Measurements from ENCODE around the gene ELOVL5.
"Not testable (repeated sequence)": the region's sequence is repeated elsewhere in the genome, so short reads cannot be mapped to it uniquely, and the experiment has no call there.

ELOVL5 gene, protein sequence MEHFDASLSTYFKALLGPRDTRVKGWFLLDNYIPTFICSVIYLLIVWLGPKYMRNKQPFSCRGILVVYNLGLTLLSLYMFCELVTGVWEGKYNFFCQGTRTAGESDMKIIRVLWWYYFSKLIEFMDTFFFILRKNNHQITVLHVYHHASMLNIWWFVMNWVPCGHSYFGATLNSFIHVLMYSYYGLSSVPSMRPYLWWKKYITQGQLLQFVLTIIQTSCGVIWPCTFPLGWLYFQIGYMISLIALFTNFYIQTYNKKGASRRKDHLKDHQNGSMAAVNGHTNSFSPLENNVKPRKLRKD
- total RNA-seq, result 152 to 192 reads per million in 2 donors

DNA sequence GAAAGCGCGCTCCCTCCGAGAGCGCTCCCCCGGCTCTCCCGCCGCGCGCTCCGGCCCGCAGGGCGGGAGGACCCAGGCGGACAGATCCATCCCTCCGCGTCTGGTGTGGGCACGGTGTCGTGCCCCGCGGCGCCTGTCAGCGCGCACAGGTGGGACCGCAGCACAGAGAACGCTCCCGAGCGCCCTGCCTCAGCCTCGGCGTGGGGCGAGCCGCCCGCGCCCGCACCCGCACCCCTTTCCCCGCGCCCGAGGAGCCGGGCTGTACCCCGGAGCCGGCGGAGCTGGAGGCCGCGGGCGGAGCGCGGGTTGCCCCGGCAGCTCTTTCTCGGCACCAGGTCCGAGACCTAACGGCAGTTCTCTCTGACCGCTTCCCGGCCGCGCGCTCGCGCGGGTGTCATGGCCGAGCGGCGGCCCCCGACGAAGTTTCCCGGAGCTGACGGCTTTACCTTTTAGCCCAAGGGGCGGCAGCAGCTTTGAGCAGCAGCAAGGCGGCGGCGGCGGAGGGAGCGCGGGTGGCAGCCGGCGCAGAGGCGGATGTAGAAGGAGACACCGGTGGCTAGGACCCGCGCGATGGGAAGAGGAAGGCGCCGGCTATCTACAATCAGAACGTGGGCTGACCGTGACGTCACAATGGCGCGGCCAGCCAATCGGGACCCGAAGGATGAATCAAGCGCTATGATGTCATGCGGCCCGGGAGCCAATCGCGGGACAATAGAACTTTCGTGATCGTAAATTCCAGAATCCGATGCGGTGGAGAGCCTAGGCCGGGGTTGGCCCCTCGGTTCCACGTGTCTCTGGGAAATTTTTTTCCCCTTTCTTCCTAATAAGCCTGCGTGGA is at the start of gene ELOVL5:
Gene ELOVL5, minus strand, starts transcription at position 580 of the 838 bp plus-strand sequence. CDS start 53,251 bp downstream, outside the sequence.
- peak; percentile 92 to 98 (median 95) for DNase-seq

DNA sequence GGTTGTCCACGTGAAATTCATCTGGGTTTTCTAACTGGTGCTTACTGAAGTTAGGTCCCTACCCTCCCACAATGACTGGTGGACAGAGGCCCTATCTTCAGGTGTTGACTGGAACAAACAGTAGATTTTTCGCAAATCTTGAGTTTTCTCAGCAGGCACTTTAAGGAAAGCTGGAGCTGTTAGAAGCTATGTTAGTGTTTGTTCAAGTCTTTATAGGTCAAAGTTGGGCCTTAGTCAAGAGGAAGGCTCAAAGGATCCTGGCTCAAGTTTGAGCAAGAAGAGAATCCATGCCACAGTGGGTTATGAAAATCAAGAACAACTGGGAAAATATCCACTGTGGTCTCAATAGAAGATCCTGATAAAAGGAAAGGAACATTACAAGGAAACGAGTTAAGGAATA is 48.5 kb upstream of the ELOVL5 start:
- no peak for DNase-seq

DNA sequence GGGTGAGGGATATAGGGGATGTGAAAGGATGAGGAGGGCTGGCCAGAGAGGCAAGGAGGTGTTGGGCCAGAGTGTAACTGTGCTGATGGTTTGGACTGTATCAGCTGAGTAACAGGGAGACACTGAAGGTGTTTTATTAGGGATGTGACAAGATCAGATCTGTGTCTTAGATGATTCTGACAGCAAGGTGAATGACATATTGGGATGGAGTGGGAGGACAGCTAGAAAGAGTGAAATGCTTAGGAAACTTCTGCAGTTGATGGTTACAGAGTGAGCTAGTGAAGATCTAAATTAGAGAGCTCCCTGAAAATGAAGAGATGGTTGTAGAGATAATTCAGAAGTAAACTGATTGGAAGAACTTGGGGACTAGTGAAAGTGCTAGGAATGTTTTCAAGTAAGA is 47.2 kb upstream of the ELOVL5 start:
- no peak for DNase-seq

DNA sequence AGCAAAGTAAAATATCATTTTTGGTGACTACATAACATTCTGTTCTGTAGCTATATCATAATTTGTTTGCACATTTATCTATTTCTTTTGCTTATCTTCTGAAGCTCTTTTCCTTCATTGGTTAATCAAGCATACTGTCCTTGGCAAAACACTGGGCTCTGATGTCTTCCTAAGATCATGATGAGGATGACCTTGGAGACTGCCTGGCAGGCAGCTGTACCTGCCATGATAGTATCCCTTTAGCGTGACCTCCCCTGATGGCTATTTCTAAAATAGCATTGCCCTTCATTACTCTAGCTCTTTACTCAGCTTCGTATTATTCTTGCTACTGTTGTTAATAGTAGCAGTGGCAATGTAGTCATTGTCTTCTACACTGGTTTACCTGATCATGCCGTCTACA is 46.0 kb upstream of the ELOVL5 start:
- no peak for DNase-seq

DNA sequence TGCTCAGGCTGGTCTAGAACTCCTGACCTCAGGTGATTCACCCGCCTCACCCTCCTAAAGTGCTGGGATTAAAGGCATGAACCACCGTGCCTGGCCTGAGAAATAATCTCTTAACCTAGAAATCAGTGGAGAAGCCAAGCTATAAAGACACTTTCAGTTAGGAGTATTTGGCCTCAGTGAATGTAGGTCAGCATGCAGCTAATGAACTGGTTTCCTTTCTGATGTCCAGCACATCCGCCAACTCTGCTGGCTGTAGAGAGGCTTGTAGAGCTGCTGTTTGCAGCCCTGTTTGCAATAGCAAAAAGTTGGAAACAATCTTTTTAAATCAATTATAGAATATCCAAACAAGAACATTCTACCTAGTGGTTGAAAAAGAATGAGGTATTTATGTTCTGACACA is 42.4 kb upstream of the ELOVL5 start:
- no peak for DNase-seq

DNA sequence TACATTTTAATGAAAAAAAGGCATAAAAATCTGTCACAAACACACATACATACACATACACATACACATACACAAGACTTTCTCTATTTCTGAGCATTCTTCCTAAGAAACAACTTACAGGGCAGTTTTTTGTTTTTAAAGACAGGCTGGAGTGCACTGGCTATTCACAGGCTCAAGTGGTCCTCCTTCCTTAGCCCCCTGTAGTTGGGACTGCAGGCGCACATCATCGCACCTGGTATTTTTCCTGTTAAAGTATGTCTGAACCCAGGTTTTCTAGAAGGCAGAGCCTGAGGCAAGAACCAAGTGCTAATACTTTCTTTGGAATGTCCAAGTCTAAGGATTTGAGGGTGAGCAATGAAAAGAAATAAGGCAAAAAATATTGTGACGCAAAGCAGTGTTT is 41.3 kb upstream of the ELOVL5 start:
- no peak for DNase-seq

DNA sequence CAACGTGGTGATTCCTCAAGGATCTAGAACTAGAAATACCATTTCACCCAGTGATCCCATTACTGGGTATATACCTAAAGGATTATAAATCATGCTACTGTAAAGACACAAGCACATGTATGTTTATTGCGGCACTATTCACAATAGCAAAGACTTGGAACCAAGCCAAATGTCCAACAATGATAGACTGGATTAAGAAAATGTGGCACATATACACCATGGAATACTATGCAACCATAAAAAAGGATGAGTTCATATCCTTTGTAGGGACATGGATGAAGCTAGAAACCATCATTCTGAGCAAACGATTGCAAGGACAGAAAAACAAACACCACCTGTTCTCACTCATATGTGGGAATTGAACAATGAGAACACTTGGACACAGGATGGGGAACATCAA is 39.9 kb upstream of the ELOVL5 start:
- not testable (repeated sequence) for DNase-seq

DNA sequence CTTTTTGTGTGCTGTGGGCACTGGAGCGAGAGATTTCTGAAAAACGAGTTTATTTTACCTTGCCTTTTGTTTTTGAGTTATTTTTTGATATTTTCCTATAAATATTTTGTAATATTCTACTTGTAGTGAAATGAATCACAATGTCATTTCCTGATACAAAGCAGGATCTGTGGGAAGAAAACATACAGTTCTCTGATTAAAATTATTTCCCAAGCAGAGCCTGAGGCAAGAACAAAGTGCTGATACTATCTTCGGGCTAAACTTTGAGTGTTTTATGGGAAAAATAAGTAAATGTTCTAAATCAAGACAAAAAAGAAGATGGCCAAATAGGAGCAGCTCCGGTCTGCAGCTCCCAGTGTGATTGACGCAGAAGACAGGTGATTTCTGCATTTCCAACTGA is 33.7 kb upstream of the ELOVL5 start:
- no peak for DNase-seq

DNA sequence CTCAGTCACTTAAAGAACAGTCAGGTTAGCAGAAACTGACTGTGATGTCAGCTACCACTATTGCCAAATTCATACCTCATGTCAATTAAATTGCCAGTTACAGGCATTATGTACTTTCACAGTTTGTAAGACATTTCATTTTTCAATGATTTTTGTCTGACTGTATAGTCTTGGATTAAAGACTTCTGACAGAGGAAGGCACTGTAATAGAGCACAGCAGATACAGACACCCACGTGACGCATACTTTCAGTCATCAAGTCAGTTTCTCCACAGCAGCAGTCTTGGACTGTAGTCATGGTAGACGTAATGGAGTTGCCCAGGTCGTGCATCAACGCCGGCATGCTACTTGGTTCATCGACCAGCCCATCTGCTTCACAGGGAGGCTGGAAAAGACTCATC is 29.5 kb upstream of the ELOVL5 start:
- DNase-seq, result no peak

DNA sequence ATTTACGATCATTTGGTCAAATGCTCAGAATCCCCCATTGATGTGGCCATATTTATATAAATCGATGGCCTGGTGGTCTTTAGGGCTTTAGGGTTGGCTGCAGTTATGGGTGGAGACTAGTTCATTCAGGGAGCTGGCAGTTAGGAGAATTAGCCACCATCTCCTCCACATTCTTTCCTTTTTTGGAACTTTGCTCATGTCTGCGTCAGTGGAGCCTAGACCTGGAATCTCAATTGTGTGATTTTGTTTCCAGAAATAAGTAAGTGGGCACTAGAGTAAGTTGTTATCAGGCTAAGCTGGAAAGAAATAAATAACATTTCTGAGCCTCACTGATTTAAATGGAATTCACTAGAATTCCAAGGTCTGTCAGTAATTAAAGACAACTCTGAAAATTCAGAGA is 29.0 kb upstream of the ELOVL5 start:
- DNase-seq, result no peak

DNA sequence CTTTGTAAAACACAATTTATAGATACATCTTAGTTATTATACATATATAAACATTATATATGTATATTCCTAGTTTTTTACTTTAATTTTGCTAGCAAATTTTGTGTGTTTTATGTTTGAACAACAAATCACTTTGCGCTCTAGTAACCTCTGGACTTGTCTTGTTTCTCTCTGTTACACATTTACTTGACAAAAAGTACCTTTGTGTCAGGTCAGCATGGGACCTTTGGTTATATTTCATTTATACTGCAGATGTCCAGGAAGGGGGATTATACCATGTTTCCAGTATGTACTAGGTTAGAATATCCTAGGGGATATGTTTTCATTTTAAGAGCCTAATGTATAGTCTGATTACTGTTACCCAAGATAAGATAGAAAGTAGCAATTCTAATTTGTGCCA is 28.5 kb upstream of the ELOVL5 start:
- DNase-seq, result no peak

DNA sequence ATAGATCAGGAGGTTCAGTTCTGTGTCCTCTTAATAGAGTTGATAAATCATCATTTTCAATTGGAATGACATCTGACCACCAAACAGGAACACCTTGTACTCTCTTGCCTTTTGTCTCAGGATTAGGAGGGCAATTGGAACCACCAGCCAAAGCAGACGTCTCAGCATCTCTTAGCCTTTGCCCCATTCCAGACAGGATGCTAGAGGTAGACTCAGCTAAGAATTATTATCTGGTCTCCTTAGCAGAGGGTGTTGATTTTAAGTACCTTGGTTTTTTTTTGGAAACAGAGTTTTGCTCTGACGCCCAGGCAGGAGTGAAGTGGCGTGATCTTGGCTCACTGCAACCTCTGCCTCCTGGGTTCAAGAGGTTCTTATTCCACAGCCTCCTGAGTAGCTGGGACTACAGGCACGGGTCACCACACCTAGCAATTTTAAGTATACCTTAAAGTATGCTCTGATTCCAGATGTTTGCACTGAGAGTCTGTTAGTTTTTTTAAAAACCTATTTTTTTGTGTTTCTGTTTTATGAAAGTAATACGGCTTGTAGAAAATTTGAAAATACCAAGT is 28.0 kb upstream of the ELOVL5 start:
- no peak for DNase-seq

DNA sequence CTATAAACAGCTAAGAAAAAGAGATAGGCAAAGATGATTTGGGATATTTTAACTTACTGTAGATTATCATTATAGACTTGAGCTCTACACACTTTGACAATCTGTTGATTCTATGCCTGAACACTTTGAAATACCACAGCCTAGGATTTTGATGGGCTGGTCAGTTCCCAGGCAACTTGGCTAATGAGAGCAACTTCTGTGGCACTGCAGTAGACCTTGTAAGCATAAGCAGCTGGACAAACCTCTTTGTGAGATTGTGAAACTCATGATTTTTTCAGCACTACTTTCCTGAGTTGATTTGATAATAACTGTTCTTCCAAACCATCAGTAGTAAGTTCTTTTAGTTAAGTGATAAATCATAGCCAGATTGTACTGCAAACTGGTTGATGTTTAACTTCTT is 27.1 kb upstream of the ELOVL5 start:
- DNase-seq, result no peak

DNA sequence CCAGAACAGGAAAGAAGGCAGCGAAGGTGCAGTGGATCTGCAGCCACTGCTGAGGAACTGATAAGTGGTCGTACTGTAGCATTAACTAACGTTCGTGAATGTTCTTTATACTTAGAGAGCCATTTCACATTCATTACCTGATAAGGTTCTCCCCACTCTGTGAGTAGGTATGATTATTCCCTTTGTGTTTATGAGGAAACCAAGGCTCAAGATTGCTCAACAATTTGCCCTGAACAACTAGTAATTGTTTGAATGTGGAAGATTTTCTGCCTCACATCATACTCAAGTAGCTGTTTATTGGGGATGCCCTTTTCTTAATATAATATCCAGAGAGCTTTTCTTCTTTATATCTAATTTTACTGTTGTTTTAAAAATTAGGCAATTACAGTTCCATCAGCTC is 24.9 kb upstream of the ELOVL5 start:
- DNase-seq, result no peak

DNA sequence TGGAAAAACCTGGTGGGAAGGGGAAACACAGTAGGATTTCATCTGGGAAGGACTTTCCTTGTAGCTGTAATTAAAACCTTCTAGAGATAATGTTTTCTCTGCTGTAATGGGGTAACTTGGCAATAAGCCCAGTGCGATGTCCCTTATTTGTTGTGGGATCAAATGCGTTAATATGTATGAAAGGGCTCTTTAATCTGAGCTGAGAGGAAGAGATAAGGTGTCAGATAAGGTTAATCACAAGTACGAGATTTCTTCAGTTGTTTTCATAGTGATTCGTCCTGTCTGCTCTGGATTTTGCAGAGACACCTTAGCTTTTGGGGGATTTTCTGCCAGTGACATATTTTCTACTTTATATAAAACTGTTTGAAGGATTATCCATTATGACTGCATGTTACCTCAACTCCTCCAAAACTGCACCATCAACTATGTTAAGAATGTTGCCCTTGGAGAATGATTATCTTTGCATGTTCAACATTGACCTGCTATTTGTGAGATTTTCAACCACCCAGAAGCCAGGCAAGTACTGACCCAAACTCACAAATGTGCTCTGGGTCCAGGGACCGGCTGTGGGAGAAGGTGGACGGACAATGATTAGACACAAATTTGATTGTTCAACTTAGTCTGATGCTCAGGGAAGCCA is 21.2 kb upstream of the ELOVL5 start:
- DNase-seq, result peak in 1 of 5 experiments; percentile 34

DNA sequence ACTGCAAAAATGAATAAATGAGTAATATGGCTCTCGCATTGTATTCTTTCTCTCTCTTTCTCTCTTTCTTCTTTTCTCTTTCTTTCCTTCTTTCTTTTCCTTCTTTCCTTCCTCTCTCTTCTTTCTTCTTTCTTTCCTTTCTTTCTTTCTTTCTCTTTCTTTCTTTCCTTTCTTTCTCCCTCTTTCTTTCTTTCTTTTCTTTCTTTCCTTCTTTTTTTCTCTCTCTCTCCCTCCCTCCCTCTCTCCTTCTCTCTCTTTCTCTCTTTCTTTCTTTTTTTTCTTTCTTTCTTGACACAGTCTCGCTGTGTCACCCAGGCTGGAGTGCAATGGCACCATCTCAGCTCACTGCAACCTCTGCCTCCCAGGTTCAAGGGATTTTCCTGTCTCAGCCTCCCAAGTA is 20.3 kb upstream of the ELOVL5 start:
- no peak for DNase-seq

DNA sequence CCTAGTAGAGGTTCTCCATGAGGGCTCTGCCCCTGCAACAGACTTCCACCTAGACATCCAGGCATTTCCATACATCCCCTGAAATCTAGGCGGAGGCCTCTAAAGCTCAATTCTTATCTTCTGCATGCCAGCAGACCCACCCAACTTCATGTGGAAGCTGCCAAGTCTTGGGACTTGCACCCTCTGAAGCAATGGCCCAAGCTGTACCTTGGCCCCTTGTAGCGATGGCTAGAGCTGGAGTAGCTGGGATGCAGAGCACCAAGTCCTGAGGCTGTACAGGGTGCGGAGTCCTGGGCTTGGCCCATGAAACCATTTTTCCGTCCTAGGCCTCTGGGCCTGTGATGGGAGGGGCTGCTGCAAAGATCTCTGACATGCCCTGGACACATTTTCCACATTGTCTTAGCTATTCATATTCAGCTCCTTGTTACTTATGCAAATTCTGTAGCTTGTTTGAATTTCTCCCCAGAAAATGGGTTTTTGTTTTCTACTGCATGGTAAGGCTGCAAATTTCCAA is 17.4 kb upstream of the ELOVL5 start:
- DNase-seq, result no peak

DNA sequence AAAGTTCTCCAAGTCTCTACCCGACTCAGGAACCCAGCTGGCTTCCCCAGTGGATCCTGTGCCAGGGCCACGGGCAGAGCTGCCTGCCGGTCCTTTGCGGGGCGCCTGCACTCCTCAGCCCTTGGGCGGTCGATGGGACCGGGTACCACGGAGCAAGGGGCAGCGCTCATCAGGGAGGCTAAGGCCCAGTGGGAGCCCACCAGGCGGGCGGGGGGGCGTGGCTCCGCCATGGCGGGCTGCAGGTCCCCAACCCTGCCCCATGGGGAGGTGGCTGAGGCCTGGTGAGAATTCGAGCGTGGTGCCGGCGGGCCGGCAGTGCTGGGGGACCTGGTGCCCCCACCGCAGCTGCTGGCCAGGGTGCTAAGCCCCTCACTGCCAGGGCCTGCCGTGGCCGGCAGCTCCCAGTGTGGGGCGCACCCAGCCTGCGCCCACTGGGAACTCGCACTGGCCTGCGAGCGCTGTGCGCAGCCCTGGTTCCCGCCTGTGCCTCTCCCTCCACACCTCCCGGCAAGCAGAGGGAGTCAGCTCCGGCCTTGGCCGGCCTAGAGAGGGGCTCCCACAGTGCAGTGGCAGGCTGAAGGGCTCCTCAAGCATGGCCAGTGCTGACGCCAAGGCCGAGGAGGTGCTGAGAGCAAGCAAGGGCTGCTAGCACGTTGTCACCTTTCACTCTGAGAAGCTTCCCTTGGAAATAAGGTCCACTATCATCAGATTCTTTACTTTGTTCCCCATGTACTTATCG is 14.8 kb upstream of the ELOVL5 start:
- DNase-seq, result no peak

DNA sequence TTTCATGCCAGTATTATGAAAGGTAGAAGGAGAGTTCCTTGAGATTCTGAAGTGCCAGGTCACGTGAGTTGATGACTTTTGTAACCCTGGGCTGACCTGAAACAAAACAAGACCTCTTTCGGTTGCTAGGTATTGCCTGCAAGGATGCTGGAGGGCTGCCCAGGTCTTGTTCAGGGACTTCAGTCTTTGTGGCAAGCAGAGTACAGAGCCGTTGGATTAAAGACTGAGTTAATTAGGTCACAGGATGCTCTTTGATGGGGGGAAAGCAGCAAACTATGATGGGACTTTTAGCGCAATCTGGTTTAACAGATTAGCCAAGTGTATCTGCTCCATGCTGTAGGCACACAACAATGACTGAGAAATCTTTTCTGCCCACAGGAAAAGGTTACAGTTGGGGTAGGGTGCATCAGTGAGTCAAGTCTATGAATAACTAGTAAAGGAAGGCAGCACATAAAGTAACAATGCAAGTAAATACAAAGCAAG is 12.8 kb upstream of the ELOVL5 start:
- DNase-seq, result peak in 4 of 5 experiments; percentile 15 to 87 (median 74)

DNA sequence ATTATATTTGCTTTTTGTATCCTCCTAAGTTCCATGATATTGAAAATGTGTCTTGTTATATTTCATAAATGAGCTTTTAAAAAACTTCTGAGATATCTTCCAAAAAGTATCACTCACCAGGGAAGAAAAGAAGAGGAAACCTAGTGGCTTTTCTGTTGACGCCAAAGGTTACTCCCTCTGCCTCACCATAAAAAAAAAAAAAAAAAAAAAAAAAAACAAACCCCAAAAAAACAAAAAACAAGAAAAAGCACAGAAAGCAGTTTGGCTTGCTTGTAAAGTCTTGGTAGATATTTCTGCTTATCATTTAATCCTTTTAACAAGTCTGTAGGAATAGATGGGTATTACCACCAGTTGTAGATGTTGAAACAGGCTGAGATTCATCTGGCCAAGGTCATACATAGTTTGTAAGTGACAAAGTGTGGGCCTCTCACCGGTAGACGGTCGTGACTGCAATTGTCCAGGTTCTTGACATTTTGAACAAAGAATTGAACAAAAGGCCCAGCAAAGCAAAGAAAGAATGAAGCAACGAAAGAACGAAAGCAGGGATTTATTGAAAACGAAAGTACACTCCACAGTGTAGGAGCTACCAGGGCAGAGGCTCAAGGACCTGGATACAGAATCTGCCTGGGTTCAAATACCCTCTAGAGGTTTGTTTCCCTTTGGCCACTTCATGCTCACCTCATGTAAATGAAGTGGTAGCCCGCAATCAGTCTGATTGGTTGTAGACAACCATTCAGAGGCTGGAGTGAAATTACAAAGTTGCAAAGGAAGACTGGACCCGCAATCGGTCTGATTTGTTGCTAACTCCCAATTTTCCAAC is 11.6 kb upstream of the ELOVL5 start:
- peak in 2 of 5 experiments; percentile 49 to 59 for DNase-seq

DNA sequence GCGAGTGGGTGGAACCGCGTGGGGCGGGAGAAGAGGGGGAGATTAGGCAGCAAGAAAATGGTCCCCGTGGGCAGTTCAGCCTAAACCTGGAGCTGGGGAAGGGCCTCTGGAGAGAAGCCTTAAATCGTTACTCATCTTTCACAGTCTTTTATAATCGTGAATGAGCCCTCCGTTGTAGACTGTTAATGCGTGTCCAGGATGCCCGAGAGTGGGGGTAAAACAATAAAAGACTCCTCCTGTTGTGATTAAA is 11.0 kb upstream of the ELOVL5 start:
- no peak for DNase-seq
